Endothelial cell of umbilical vein (primary cell): ENCODE data around the gene MEIOSIN. TPM values are rescaled to one million over a fixed set of nuclear protein-coding genes. Genes with fewer than 3 reads are reported as not detected.

ENCODE experiments used
- BruUV-seq: library from RNA; stranded (reverse); fragments of 400-500 nt; replicated peaks from 2 replicates; lab custom pipeline; 2021; lab: Mats Ljungman, UMichigan
- CTCF ChIA-PET: fragments of 300-600, 350-600 bp; sonication (Branson Sonifier 250); formaldehyde crosslinking; loops from one replicate; lab custom pipeline; 2021; ENCODE audit warnings: antibody characterized with exemption, inconsistent platforms; lab: Charles Lee
- POLR2A ChIA-PET: fragments of 300-600, 350-600 bp; sonication (Branson Sonifier 250); formaldehyde crosslinking; loops from one replicate; lab custom pipeline; 2021; ENCODE audit warnings: antibody characterized with exemption, inconsistent platforms; lab: Charles Lee
- DNase-seq: peaks from one replicate; pipeline ENCODE4 v3.0.0-alpha.2; 2011; ENCODE audit warnings: low read depth, low spot score
- FAIRE-seq: peaks from 2 replicates; lab custom pipeline; 2011; peaks lifted over from hg19 to GRCh38; lab: Jason Lieb, UNC
- H2AFZ ChIP-seq: 2 replicates; pipeline ENCODE4 v1.6.0; 2012; ENCODE audit warnings: low read depth, low read length, control low read depth, inconsistent platforms
- H3K27ac ChIP-seq: 2 replicates; pipeline ENCODE4 v1.5.1; 2011; ENCODE audit warnings: low read depth, mild to moderate bottlenecking, control low read depth, low read length, moderate library complexity; ENCODE audit not compliant: insufficient read depth
- H3K27me3 ChIP-seq, 2 experiments: 2 replicates each; pipeline versions ENCODE4 v1.6.0 to v1.6.1; 2011; ENCODE audit warnings: low read length in 2 of 2, mixed read lengths in 1 of 2; ENCODE audit not compliant: control insufficient read depth in 2 of 2, insufficient read depth in 2 of 2
- H3K36me3 ChIP-seq, 2 experiments: 2 replicates in 1 of 2; 3 replicates in 1 of 2; pipeline ENCODE4 v1.5.1; 2011; ENCODE audit warnings: low read length in 2 of 2, mild to moderate bottlenecking in 1 of 2, moderate library complexity in 1 of 2; ENCODE audit not compliant: control insufficient read depth in 2 of 2, insufficient read depth in 2 of 2; ENCODE audit errors: extremely low read depth in 1 of 2
- H3K4me1 ChIP-seq: 3 replicates; pipeline ENCODE4 v1.5.1; 2011; ENCODE audit warnings: mild to moderate bottlenecking, low read length; ENCODE audit not compliant: control insufficient read depth, insufficient read depth; ENCODE audit errors: extremely low read depth
- H3K4me2 ChIP-seq: 2 replicates; pipeline ENCODE4 v1.6.1; 2011; ENCODE audit warnings: low read length, control low read depth, mixed read lengths; ENCODE audit not compliant: insufficient read depth
- H3K4me3 ChIP-seq, 3 experiments: fragments of 200-600 bp in 1 of 3; sonication (generic), shearing (Covaris generic) in 1 of 3; replicated peaks in 1 of 3; 2 replicates each; pipeline ENCODE4 v1.5.1; 2011 to 2016; ENCODE audit warnings: control low read depth in 3 of 3, low read length in 3 of 3, mild to moderate bottlenecking in 2 of 3, inconsistent platforms in 1 of 3, low read depth in 1 of 3, moderate library complexity in 1 of 3; ENCODE audit not compliant: insufficient read depth in 1 of 3
- H3K79me2 ChIP-seq: 2 replicates; pipeline ENCODE4 v1.6.0; 2012; ENCODE audit warnings: low read length, inconsistent platforms; ENCODE audit not compliant: control insufficient read depth, insufficient read depth
- H3K9ac ChIP-seq: replicated peaks from 2 replicates; pipeline ENCODE3; 2011; ENCODE audit warnings: low read length, control low read depth; ENCODE audit not compliant: insufficient read depth; ENCODE audit errors: extremely low read depth
- H3K9me1 ChIP-seq: replicated peaks from 3 replicates; pipeline ENCODE4 v1.6.0; 2011; ENCODE audit warnings: mild to moderate bottlenecking, low read length; ENCODE audit not compliant: control insufficient read depth, insufficient read depth; ENCODE audit errors: extremely low read depth
- H3K9me3 ChIP-seq: replicated peaks from 2 replicates; pipeline ENCODE4 v1.5.1; 2012; ENCODE audit warnings: low read length, inconsistent platforms; ENCODE audit not compliant: control insufficient read depth, insufficient read depth
- H4K20me1 ChIP-seq: replicated peaks from 2 replicates; pipeline ENCODE3; 2011; ENCODE audit warnings: mild to moderate bottlenecking, low read length; ENCODE audit not compliant: control insufficient read depth, insufficient read depth; ENCODE audit errors: extremely low read depth
- CTCF ChIP-seq, 2 donors: IDR thresholded peaks; 1 replicate in 1 of 2; 2 replicates in 1 of 2; pipeline ENCODE4 v1.5.1; 2011; ENCODE audit warnings: low read length in 2 of 2, mild to moderate bottlenecking in 2 of 2, moderate library complexity in 2 of 2, control low read depth in 1 of 2, inconsistent platforms in 1 of 2, low read depth in 1 of 2; ENCODE audit not compliant: insufficient read depth in 1 of 2; ENCODE audit errors: extremely low read depth in 1 of 2
- EZH2 ChIP-seq: IDR thresholded peaks from 2 replicates; pipeline ENCODE4 v1.6.1; 2012; ENCODE audit warnings: borderline replicate concordance, low read depth, mild to moderate bottlenecking, moderate library complexity, low read length, inconsistent platforms; ENCODE audit not compliant: severe bottlenecking
- FOS ChIP-seq: IDR thresholded peaks from 2 replicates; pipeline ENCODE4 v1.6.1; 2011; ENCODE audit warnings: mild to moderate bottlenecking, low read length, moderate library complexity, borderline replicate concordance; ENCODE audit not compliant: insufficient read depth
- GATA2 ChIP-seq: IDR thresholded peaks from 2 replicates; pipeline ENCODE4 v1.7.0; 2011; ENCODE audit warnings: low read depth, mild to moderate bottlenecking, moderate library complexity, mixed read lengths, low read length; ENCODE audit not compliant: insufficient read length, insufficient read depth
- JUN ChIP-seq: IDR thresholded peaks from 2 replicates; pipeline ENCODE4 v1.6.1; 2011; ENCODE audit warnings: borderline replicate concordance, low read depth; ENCODE audit not compliant: insufficient read length, insufficient read depth
- MAX ChIP-seq: IDR thresholded peaks from 2 replicates; pipeline ENCODE4 v1.6.1; 2011; ENCODE audit not compliant: insufficient read depth, insufficient read length
- MYC ChIP-seq: IDR thresholded peaks from one replicate; pipeline ENCODE4 v1.6.1; 2011; ENCODE audit warnings: mild to moderate bottlenecking, low read depth, low read length
- POLR2A ChIP-seq: IDR thresholded peaks from 2 replicates; pipeline ENCODE4 v1.6.1; 2012; ENCODE audit warnings: low read depth, mild to moderate bottlenecking, control low read depth, low read length
- POLR2AphosphoS5 ChIP-seq: IDR thresholded peaks from 2 replicates; pipeline ENCODE4 v1.6.1; 2012; ENCODE audit warnings: low read depth, mild to moderate bottlenecking, control low read depth, low read length, moderate library complexity; ENCODE audit not compliant: insufficient read depth
- dilution Hi-C: fragments of 300-500 bp; cut with MboI; formaldehyde crosslinking; loops from one replicate; pipeline ENCODE4 v1.15.0; 2019; ENCODE audit warnings: low sequenced_read_pairs; ENCODE audit not compliant: extremely low pct_ligation_motif_present
- intact Hi-C: fragments of 100-400 bp; cut with micrococcal nuclease; formaldehyde crosslinking; loops from one replicate; pipeline ENCODE4 v1.10.0; 2022
- polyA plus RNA-seq, 4 experiments: library from polyadenylated mRNA; depleted of rRNA in 3 of 4; stranded (reverse) in 3 of 4; unstranded in 1 of 4; fragments of >200 nt; gene quantifications; 2 replicates each; pipeline versions ENCODE4 v1.2.1 to v1.2.3, GENCODE V29; 2011 to 2012; ENCODE audit warnings: missing spikeins in 1 of 4
- total RNA-seq: library from RNA; stranded (reverse); gene quantifications from 2 replicates; pipeline ENCODE4 v1.2.3, GENCODE V29; 2021

MEIOSIN gene
- total and polyA plus RNA-seq, 2 donors (not counting 3 experiments of a cell fraction or from before 2014, with no cell fraction given), result not detected

DNA sequence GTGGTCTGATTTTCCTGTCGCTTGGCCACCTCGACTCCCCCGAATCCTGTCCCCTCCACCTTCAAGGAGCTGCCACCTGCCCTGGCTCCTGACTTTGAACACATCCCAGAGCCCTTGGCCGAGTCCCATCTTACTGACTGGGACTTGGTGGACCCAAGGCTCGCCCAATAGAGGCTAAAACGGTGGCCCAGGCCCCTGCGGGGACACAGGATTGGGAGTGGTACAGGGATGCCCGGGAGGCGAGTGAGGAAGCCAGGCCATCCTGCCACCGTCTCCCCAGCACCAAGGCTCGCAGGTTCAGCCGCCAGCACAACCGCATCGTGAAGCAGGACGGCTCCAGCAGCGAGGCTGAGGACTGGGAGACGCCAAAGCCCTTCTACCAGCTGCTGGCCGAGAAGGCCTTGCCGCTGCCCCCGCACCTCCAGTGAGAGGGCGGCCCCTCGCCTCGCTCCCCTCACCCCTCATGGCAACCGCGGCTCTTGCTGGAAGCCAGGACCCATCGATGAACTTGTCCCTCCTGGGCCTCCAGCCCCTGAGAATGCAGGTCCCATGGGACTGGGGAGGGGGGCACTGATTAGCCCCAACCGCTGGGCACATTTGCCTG is 30.6 kb downstream of the MEIOSIN start:
- no peak overlapping the region for H2AFZ ChIP-seq
- intact Hi-C loops, result no loop called here
- POLR2A ChIA-PET, result no interaction called here

More for the DNA sequence above, 30.6 kb downstream of the MEIOSIN start:
- Histone ChIP-seq H3K27me3 (no peaks in the 10 kb centered on the region), H3K9me1 (no peaks in the 10 kb centered on the region), H3K36me3 (no peaks in the 10 kb centered on the region), H3K4me3 (no peak overlapping the region), H4K20me1 (no peaks in the 10 kb centered on the region), H3K4me2 (no peak overlapping the region), H3K9me3 (no peaks in the 10 kb centered on the region), H3K4me1 (peaks cover 6% of the 10 kb centered on the region), H3K9ac (no peak overlapping the region), H3K79me2 (peaks cover 2% of the 10 kb centered on the region), H3K27ac (no peak overlapping the region)
- no TSS peak for BruUV-seq
- TF ChIP-seq EZH2, result no peak
- no peak for TF ChIP-seq POLR2AphosphoS5
- TF ChIP-seq GATA2, result no peak
- no peak for TF ChIP-seq MYC
- TF ChIP-seq FOS, result no peak
- TF ChIP-seq MAX, result no peak
- no peak for TF ChIP-seq POLR2A
- no peak for TF ChIP-seq JUN
- TF ChIP-seq CTCF (IDR thresholded peaks at IDR 0.05; ENCODE audit: extremely low read depth in 1 of 2, insufficient read depth in 1 of 2, low read depth in 1 of 2, low read length in 2 of 2), result no peak
- dilution Hi-C loops, result no loop called here
- DNase-seq, result no peak
- no peak for FAIRE-seq
- CTCF ChIA-PET, result no interaction called here
